ENCODE results near the gene AFTPH. TPM values are rescaled to one million over a fixed set of nuclear protein-coding genes. Genes with fewer than 3 reads are reported as not detected.
A peak's percentile ranks its signal among the peaks of the same experiment; 100 is the strongest.

The AFTPH gene
- total and polyA plus RNA-seq, 9 of the 15 experiments (the other 6 are each of a cell fraction or from before 2014, with no cell fraction given) = 8.0 to 26.2 (median 13.8) TPM

DNA sequence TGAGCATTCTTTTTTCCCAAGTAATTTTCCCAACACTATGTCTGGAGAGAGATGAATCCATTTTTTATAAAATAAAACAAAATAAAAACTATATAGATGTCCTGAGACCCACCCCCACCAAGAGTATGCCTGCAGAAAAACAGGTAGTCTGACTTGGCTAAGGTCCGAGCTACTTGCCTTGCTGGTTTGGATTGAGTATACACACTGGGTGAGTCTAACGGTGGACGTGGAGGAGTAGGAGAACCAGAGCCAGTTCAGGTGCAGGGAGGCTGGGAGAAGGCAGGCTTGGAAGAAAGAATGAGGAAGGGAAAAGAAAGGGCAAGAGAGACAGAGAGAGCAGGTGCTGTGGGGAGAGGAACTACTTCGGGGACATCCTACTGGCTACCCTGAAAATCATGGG lies 21.3 kb upstream of the AFTPH start:
- no peak overlapping the region for H3K9ac ChIP-seq (ENCODE audit: insufficient read depth in 1 of 2, low read depth in 2 of 2, low read length in 2 of 2)
- H3K9me1 ChIP-seq (ENCODE audit: control insufficient read depth, insufficient read depth, low read length) = no peaks in the 10 kb centered on the region
- WGBS (ENCODE audit: insufficient coverage, low coverage, missing lambda C conversion rate) = 0% methylated on average over 4 of the region's 4 CpGs
- H3K9me3 ChIP-seq (replicated peaks; ENCODE audit: control insufficient read depth, insufficient read depth, low read depth, low read length) = no peaks in the 10 kb centered on the region
- peaks cover 20 to 36% of the 10 kb centered on the region in 2 experiments for H3K27me3 ChIP-seq (ENCODE audit: control insufficient read depth in 2 of 2, insufficient read depth in 2 of 2, low read length in 2 of 2)
- H3K4me3 ChIP-seq = no peak overlapping the region
- no peak overlapping the region for H2AFZ ChIP-seq (ENCODE audit: low read depth, low read length)
- FAIRE-seq (no peak), ATAC-seq (no peak), DNase-seq (ENCODE audit: extremely low read depth in 1 of 4, low spot score in 3 of 4) (no peak)
- intact Hi-C loops (cut with micrococcal nuclease) (no loop called here), in situ Hi-C loops (cut with MboI) (no loop called here)
- no peaks in the 10 kb centered on the region for H3K36me3 ChIP-seq (ENCODE audit: control insufficient read depth, insufficient read depth, low read length)
- ChIA-PET POLR2A (no interaction called here), CTCF (ENCODE audit: low intra/inter-chr PET ratio) (no interaction called here)
- TF ChIP-seq IRF2 (CRISPR knock-in tag; IDR thresholded peaks at IDR 0.05) (no peak), IFI16 (CRISPR knock-in tag; IDR thresholded peaks at IDR 0.05) (no peak)
- no peaks in the 10 kb centered on the region for H4K20me1 ChIP-seq (replicated peaks; ENCODE audit: control insufficient read depth, insufficient read depth, low read length)
- H3K4me2 ChIP-seq (ENCODE audit: insufficient read depth, low read length) = no peak overlapping the region
- BruUV-seq (replicated peaks) = no TSS peak
- no peak overlapping the region for H3K27ac ChIP-seq (ENCODE audit: extremely low read depth, low read depth, low read length)
- no peaks in the 10 kb centered on the region for H3K79me2 ChIP-seq (ENCODE audit: control insufficient read depth, insufficient read depth, low read length)
- H3K4me1 ChIP-seq (replicated peaks in 1 of 2; ENCODE audit: control insufficient read depth in 2 of 2, insufficient read depth in 2 of 2, low read length in 2 of 2) = no peaks in the 10 kb centered on the region

DNA sequence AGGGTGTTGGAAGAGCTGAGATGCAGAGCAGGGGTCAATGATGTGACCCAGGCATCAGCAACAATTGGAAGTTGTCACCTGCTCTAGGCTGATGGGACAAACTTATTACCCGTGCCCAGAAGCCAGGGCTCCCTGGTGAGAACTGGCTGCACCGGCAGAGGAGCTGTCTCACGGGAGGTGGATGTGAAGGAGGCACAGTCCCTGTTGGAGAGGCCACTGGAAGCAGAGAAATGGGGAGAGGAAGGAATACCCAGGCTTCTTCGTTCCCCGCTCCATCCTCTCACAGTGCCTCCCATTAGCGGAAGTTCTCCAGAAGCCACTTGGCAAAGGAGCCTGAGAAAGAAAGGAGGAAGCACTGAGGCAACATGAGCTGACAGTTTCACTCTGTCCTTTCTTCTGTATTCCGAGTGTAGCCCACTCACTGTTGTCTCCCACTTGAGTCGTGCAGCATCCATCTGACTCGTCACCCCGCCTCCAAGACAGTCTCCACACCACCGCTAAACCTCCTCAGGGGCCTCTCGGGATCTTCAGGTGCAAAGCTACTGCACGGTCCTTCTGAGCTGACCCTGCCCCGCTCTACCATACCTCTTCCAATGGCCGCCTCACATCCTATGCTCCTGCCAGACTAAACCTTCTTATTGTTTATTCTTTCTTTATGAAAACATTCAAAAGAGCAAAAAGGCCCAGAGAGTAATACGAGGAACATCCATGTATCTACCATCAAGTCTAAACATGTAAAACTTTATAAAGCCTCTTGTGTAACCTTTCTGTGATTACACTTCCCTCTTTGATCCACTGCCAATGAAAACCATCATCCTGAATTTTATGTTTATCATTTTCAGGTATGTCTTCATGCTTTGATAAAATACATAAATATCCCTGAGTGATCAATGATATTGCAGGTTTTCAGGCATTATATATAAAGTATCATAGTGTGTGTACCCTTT lies 19.1 kb upstream of the AFTPH start:
- H2AFZ ChIP-seq (ENCODE audit: low read depth, low read length) = no peak overlapping the region
- H3K9me3 ChIP-seq (replicated peaks; ENCODE audit: control insufficient read depth, insufficient read depth, low read depth, low read length) = no peaks in the 10 kb centered on the region
- peak overlapping the region; percentile 19 for H3K4me2 ChIP-seq (ENCODE audit: insufficient read depth, low read length)
- H3K9ac ChIP-seq (ENCODE audit: insufficient read depth in 1 of 2, low read depth in 2 of 2, low read length in 2 of 2) = peak overlapping the region in 1 of 2 experiments; percentile 43; a peak in 1 of 4 replicates
- H3K36me3 ChIP-seq (ENCODE audit: control insufficient read depth, insufficient read depth, low read length) = no peaks in the 10 kb centered on the region
- no peaks in the 10 kb centered on the region for H3K79me2 ChIP-seq (ENCODE audit: control insufficient read depth, insufficient read depth, low read length)
- no peaks in the 10 kb centered on the region for H3K9me1 ChIP-seq (ENCODE audit: control insufficient read depth, insufficient read depth, low read length)
- intact Hi-C loops (cut with micrococcal nuclease) = no loop called here
- no peaks in the 10 kb centered on the region for H3K4me1 ChIP-seq (replicated peaks in 1 of 2; ENCODE audit: control insufficient read depth in 2 of 2, insufficient read depth in 2 of 2, low read length in 2 of 2)
- FAIRE-seq = no peak
- ATAC-seq = no peak; the same call in 2 of the 3 replicates
- CTCF ChIA-PET (ENCODE audit: low intra/inter-chr PET ratio) = no interaction called here
- no peak overlapping the region for H3K4me3 ChIP-seq
- no peaks in the 10 kb centered on the region for H4K20me1 ChIP-seq (replicated peaks; ENCODE audit: control insufficient read depth, insufficient read depth, low read length)
- H3K27me3 ChIP-seq (ENCODE audit: control insufficient read depth in 2 of 2, insufficient read depth in 2 of 2, low read length in 2 of 2) = peaks cover 17 to 43% of the 10 kb centered on the region in 2 experiments
- BruUV-seq (replicated peaks) = no TSS peak
- no peak overlapping the region for H3K27ac ChIP-seq (ENCODE audit: extremely low read depth, low read depth, low read length)
- in situ Hi-C loops (cut with MboI) = no loop called here
- no peak for DNase-seq (ENCODE audit: extremely low read depth in 1 of 4, low spot score in 3 of 4)
- WGBS (ENCODE audit: insufficient coverage, low coverage, missing lambda C conversion rate) = 2% methylated on average over 16 of the region's 16 CpGs
- POLR2A ChIA-PET = interaction anchor here (0.6 to 1.0 kb wide), 4 partner anchors 11 to 102 kb away, joined by 3 to 6 read pairs (median 4); no protein-coding TSS in a partner anchor
- TF ChIP-seq GTF2F1 (IDR thresholded peaks at IDR 0.05; ENCODE audit: low read depth, low read length) (no peak), ZNF408 (CRISPR knock-in tag; IDR thresholded peaks at IDR 0.05; ENCODE audit: low read depth) (no peak), TFAM (CRISPR knock-in tag; conservative IDR thresholded peaks at IDR 0.05) (no peak), TEAD1 (CRISPR knock-in tag; IDR thresholded peaks at IDR 0.05) (no peak)
- TF ChIP-seq, protein P1, sequence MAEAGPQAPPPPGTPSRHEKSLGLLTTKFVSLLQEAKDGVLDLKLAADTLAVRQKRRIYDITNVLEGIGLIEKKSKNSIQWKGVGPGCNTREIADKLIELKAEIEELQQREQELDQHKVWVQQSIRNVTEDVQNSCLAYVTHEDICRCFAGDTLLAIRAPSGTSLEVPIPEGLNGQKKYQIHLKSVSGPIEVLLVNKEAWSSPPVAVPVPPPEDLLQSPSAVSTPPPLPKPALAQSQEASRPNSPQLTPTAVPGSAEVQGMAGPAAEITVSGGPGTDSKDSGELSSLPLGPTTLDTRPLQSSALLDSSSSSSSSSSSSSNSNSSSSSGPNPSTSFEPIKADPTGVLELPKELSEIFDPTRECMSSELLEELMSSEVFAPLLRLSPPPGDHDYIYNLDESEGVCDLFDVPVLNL (CRISPR knock-in tag; IDR thresholded peaks at IDR 0.05; ENCODE audit: low read depth) = no peak
- TF ChIP-seq, protein P2, sequence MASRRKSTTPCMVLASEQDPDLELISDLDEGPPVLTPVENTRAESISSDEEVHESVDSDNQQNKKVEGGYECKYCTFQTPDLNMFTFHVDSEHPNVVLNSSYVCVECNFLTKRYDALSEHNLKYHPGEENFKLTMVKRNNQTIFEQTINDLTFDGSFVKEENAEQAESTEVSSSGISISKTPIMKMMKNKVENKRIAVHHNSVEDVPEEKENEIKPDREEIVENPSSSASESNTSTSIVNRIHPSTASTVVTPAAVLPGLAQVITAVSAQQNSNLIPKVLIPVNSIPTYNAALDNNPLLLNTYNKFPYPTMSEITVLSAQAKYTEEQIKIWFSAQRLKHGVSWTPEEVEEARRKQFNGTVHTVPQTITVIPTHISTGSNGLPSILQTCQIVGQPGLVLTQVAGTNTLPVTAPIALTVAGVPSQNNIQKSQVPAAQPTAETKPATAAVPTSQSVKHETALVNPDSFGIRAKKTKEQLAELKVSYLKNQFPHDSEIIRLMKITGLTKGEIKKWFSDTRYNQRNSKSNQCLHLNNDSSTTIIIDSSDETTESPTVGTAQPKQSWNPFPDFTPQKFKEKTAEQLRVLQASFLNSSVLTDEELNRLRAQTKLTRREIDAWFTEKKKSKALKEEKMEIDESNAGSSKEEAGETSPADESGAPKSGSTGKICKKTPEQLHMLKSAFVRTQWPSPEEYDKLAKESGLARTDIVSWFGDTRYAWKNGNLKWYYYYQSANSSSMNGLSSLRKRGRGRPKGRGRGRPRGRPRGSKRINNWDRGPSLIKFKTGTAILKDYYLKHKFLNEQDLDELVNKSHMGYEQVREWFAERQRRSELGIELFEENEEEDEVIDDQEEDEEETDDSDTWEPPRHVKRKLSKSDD (conservative IDR thresholded peaks at IDR 0.05; ENCODE audit: low read length) = no peak

Measured in K562 (cell line).